Measurements from ENCODE around the gene CD200R1L.

CD200R1L gene

GRCh38 chr3:112811131-112811884 lies 35.4 kb downstream of the CD200R1L start:
- Mint-ChIP-seq H3K4me1 (peaks cover 19% of the 10 kb centered on the region), H3K36me3 (ENCODE audit: low read depth) (no peaks in the 10 kb centered on the region), H3K9me3 (no peaks in the 10 kb centered on the region), H3K27ac (no peak overlapping the region), H3K27me3 (no peaks in the 10 kb centered on the region), H3K4me3 (no peak overlapping the region)
- DNase-seq, result no peak
- no peak for ATAC-seq

- no peak overlapping the region for H3K27ac Mint-ChIP-seq
- peaks cover 19% of the 10 kb centered on the region for H3K4me1 Mint-ChIP-seq
- no peak overlapping the region for H3K4me3 Mint-ChIP-seq
- no peaks in the 10 kb centered on the region for H3K9me3 Mint-ChIP-seq
- no peak for DNase-seq
- no peak for ATAC-seq
- no peaks in the 10 kb centered on the region for H3K36me3 Mint-ChIP-seq (ENCODE audit: low read depth)
- H3K27me3 Mint-ChIP-seq, result no peaks in the 10 kb centered on the region
Observed at GRCh38 chr3:112810561-112810960, 36.1 kb downstream of the CD200R1L start.

GRCh38 chr3:112808136-112808535 lies 38.5 kb downstream of the CD200R1L start:
- no peaks in the 10 kb centered on the region for H3K27me3 Mint-ChIP-seq
- H3K4me3 Mint-ChIP-seq, result no peak overlapping the region
- ATAC-seq (no peak), DNase-seq (no peak)
- H3K27ac Mint-ChIP-seq, result no peak overlapping the region
- peaks cover 12% of the 10 kb centered on the region for H3K4me1 Mint-ChIP-seq
- H3K36me3 Mint-ChIP-seq (ENCODE audit: low read depth), result no peaks in the 10 kb centered on the region
- H3K9me3 Mint-ChIP-seq, result no peaks in the 10 kb centered on the region

- ATAC-seq (no peak), DNase-seq (no peak)
- H3K27me3 Mint-ChIP-seq, result no peaks in the 10 kb centered on the region
- no peaks in the 10 kb centered on the region for H3K36me3 Mint-ChIP-seq (ENCODE audit: low read depth)
- no peak overlapping the region for H3K4me3 Mint-ChIP-seq
- H3K4me1 Mint-ChIP-seq, result peaks cover 15% of the 10 kb centered on the region
- H3K9me3 Mint-ChIP-seq, result no peaks in the 10 kb centered on the region
- H3K27ac Mint-ChIP-seq, result no peak overlapping the region
Observed at GRCh38 chr3:112807685-112808084, 39.0 kb downstream of the CD200R1L start.

- ATAC-seq, result no peak
- H3K4me3 Mint-ChIP-seq, result no peak overlapping the region
- no peak overlapping the region for H3K27ac Mint-ChIP-seq
Observed at GRCh38 chr3:112806903-112807302, 39.8 kb downstream of the CD200R1L start.

GRCh38 chr3:112805126-112805525 lies 41.5 kb downstream of the CD200R1L start:
- Mint-ChIP-seq H3K27me3 (no peaks in the 10 kb centered on the region), H3K36me3 (ENCODE audit: low read depth) (no peaks in the 10 kb centered on the region), H3K4me3 (no peak overlapping the region), H3K4me1 (peaks cover 15% of the 10 kb centered on the region), H3K9me3 (no peaks in the 10 kb centered on the region), H3K27ac (no peak overlapping the region)
- ATAC-seq, result no peak
- DNase-seq, result no peak

More at GRCh38 chr3:112806903-112807302, 39.8 kb downstream of the CD200R1L start:
- Mint-ChIP-seq H3K36me3 (ENCODE audit: low read depth) (no peaks in the 10 kb centered on the region), H3K9me3 (no peaks in the 10 kb centered on the region), H3K4me1 (peaks cover 17% of the 10 kb centered on the region), H3K27me3 (no peaks in the 10 kb centered on the region)
- no peak for DNase-seq

GRCh38 chr3:112804021-112804420 lies 42.6 kb downstream of the CD200R1L start:
- no peak overlapping the region for H3K27ac Mint-ChIP-seq
- H3K4me3 Mint-ChIP-seq, result no peak overlapping the region
- DNase-seq (no peak), ATAC-seq (no peak)
- no peaks in the 10 kb centered on the region for H3K9me3 Mint-ChIP-seq
- no peaks in the 10 kb centered on the region for H3K27me3 Mint-ChIP-seq
- no peaks in the 10 kb centered on the region for H3K36me3 Mint-ChIP-seq (ENCODE audit: low read depth)
- H3K4me1 Mint-ChIP-seq, result peaks cover 15% of the 10 kb centered on the region

- ATAC-seq (no peak), DNase-seq (no peak)
- H3K4me3 Mint-ChIP-seq, result no peak overlapping the region
- H3K9me3 Mint-ChIP-seq, result no peaks in the 10 kb centered on the region
- no peak overlapping the region for H3K27ac Mint-ChIP-seq
- peaks cover 15% of the 10 kb centered on the region for H3K4me1 Mint-ChIP-seq
- no peaks in the 10 kb centered on the region for H3K36me3 Mint-ChIP-seq (ENCODE audit: low read depth)
- no peaks in the 10 kb centered on the region for H3K27me3 Mint-ChIP-seq
Observed at GRCh38 chr3:112803467-112803866, 43.2 kb downstream of the CD200R1L start.

GRCh38 chr3:112802338-112802737 lies 44.3 kb downstream of the CD200R1L start:
- H3K27me3 Mint-ChIP-seq, result no peaks in the 10 kb centered on the region
- H3K27ac Mint-ChIP-seq, result no peak overlapping the region
- H3K36me3 Mint-ChIP-seq (ENCODE audit: low read depth), result no peaks in the 10 kb centered on the region

GRCh38 chr3:112799946-112800345 lies 46.7 kb downstream of the CD200R1L start:
- H3K4me3 Mint-ChIP-seq, result no peak overlapping the region
- no peak overlapping the region for H3K27ac Mint-ChIP-seq
- no peak for ATAC-seq
- no peak for DNase-seq
- H3K4me1 Mint-ChIP-seq, result peaks cover 15% of the 10 kb centered on the region
- no peaks in the 10 kb centered on the region for H3K36me3 Mint-ChIP-seq (ENCODE audit: low read depth)
- H3K9me3 Mint-ChIP-seq, result peaks cover 7% of the 10 kb centered on the region
- no peaks in the 10 kb centered on the region for H3K27me3 Mint-ChIP-seq

More at GRCh38 chr3:112802338-112802737, 44.3 kb downstream of the CD200R1L start:
- H3K9me3 Mint-ChIP-seq, result no peaks in the 10 kb centered on the region
- no peak overlapping the region for H3K4me3 Mint-ChIP-seq
- ATAC-seq (no peak), DNase-seq (no peak)
- peaks cover 15% of the 10 kb centered on the region for H3K4me1 Mint-ChIP-seq

- no peak for ATAC-seq
- Mint-ChIP-seq H3K36me3 (ENCODE audit: low read depth) (no peaks in the 10 kb centered on the region), H3K4me3 (no peak overlapping the region), H3K9me3 (peaks cover 10% of the 10 kb centered on the region), H3K27ac (peak overlapping the region; percentile 31), H3K27me3 (no peaks in the 10 kb centered on the region), H3K4me1 (peaks cover 15% of the 10 kb centered on the region)
- no peak for DNase-seq
Observed at GRCh38 chr3:112794622-112795172, 52.0 kb downstream of the CD200R1L start.

GRCh38 chr3:112793326-112794081 lies 53.2 kb downstream of the CD200R1L start:
- H3K9me3 Mint-ChIP-seq, result peaks cover 12% of the 10 kb centered on the region
- no peaks in the 10 kb centered on the region for H3K27me3 Mint-ChIP-seq
- H3K4me3 Mint-ChIP-seq, result no peak overlapping the region
- H3K27ac Mint-ChIP-seq, result no peak overlapping the region
- H3K4me1 Mint-ChIP-seq, result peaks cover 15% of the 10 kb centered on the region
- ATAC-seq (no peak), DNase-seq (no peak)
- H3K36me3 Mint-ChIP-seq (ENCODE audit: low read depth), result no peaks in the 10 kb centered on the region

- DNase-seq (no peak), ATAC-seq (no peak)
- H3K9me3 Mint-ChIP-seq, result peaks cover 12% of the 10 kb centered on the region
- H3K4me3 Mint-ChIP-seq, result no peak overlapping the region
- H3K27me3 Mint-ChIP-seq, result no peaks in the 10 kb centered on the region
- H3K36me3 Mint-ChIP-seq (ENCODE audit: low read depth), result no peaks in the 10 kb centered on the region
- H3K27ac Mint-ChIP-seq, result no peak overlapping the region
- H3K4me1 Mint-ChIP-seq, result peaks cover 15% of the 10 kb centered on the region
Observed at GRCh38 chr3:112791736-112792135, 54.9 kb downstream of the CD200R1L start.

- DNase-seq (no peak), ATAC-seq (no peak)
- Mint-ChIP-seq H3K36me3 (ENCODE audit: low read depth) (no peaks in the 10 kb centered on the region), H3K27me3 (no peaks in the 10 kb centered on the region), H3K9me3 (peaks cover 10% of the 10 kb centered on the region), H3K4me3 (no peak overlapping the region), H3K4me1 (peaks cover 15% of the 10 kb centered on the region), H3K27ac (no peak overlapping the region)
Observed at GRCh38 chr3:112789787-112790186, 56.9 kb downstream of the CD200R1L start.
